ENCODE data around the gene SIAH3. TPM values are rescaled to one million over a fixed set of nuclear protein-coding genes. Genes with fewer than 3 reads are reported as not detected.

The SIAH3 gene
- polyA plus RNA-seq, 1 donor (not counting 4 experiments of a cell fraction or from before 2014, with no cell fraction given), result 0.12 TPM

DNA sequence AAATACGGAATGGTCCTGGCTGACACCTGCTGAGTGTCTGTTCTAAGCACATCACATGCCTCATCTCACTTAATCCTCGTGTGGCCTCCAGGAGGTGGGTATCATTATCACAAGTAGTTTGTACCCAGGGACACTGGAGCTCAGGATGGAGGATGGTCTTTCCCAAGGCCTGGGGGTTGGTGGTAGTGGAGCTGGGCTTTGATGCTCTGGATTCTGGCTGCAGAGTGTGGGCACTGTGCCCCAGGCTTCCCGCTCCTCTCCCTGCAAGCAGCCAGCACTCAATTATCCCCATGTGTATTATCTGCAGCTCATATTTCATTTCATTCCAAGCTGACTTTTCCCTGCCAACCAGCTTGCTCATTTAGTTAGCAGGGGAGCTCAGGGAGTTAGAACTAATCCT is 52.1 kb downstream of the SIAH3 start:
- no peak for TF ChIP-seq EZH2 (IDR thresholded peaks at IDR 0.05; ENCODE audit: low read length)
- TF ChIP-seq, protein P1, sequence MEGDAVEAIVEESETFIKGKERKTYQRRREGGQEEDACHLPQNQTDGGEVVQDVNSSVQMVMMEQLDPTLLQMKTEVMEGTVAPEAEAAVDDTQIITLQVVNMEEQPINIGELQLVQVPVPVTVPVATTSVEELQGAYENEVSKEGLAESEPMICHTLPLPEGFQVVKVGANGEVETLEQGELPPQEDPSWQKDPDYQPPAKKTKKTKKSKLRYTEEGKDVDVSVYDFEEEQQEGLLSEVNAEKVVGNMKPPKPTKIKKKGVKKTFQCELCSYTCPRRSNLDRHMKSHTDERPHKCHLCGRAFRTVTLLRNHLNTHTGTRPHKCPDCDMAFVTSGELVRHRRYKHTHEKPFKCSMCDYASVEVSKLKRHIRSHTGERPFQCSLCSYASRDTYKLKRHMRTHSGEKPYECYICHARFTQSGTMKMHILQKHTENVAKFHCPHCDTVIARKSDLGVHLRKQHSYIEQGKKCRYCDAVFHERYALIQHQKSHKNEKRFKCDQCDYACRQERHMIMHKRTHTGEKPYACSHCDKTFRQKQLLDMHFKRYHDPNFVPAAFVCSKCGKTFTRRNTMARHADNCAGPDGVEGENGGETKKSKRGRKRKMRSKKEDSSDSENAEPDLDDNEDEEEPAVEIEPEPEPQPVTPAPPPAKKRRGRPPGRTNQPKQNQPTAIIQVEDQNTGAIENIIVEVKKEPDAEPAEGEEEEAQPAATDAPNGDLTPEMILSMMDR (optimal IDR thresholded peaks at IDR 0.05 in 1 of 3, IDR thresholded peaks at IDR 0.05 in 1 of 3, conservative IDR thresholded peaks at IDR 0.05 in 1 of 3; ENCODE audit: extremely low read depth in 1 of 3, insufficient read depth in 2 of 3, low read length in 3 of 3), result no peak
- Histone ChIP-seq H4K20me1 (ENCODE audit: control insufficient read depth, extremely low read depth, insufficient read depth, low read length) (no peaks in the 10 kb centered on the region), H3K4me3 (ENCODE audit: control insufficient read depth in 2 of 3, extremely low read depth in 1 of 3, insufficient read depth in 2 of 3, low read depth in 1 of 3, low read length in 3 of 3) (no peak overlapping the region), H3K27me3 (ENCODE audit: control insufficient read depth, extremely low read depth, insufficient read depth, low read length) (no peaks in the 10 kb centered on the region), H3K36me3 (ENCODE audit: control insufficient read depth in 2 of 2, extremely low read depth in 1 of 2, insufficient read depth in 2 of 2, low read length in 2 of 2) (no peaks in the 10 kb centered on the region), H3K4me1 (ENCODE audit: control insufficient read depth, extremely low read depth, insufficient read depth, low read length) (no peaks in the 10 kb centered on the region), H3K4me2 (ENCODE audit: control insufficient read depth, extremely low read depth, insufficient read depth, low read depth, low read length) (no peak overlapping the region), H3K9me1 (ENCODE audit: control insufficient read depth, extremely low read depth, insufficient read depth, low read length) (no peaks in the 10 kb centered on the region), H2AFZ (ENCODE audit: control insufficient read depth, low read length) (no peak overlapping the region), H3K79me2 (ENCODE audit: control insufficient read depth, insufficient read depth, low read length) (no peaks in the 10 kb centered on the region), H3K9ac (ENCODE audit: control insufficient read depth, extremely low read depth, insufficient read depth, low read length) (no peak overlapping the region), H3K9me3 (ENCODE audit: control insufficient read depth, low read depth, low read length) (no peaks in the 10 kb centered on the region), H3K27ac (ENCODE audit: control insufficient read depth, insufficient read depth, low read length) (no peak overlapping the region)
- dilution Hi-C loops (cut with MboI; ENCODE audit: extremely low pct_ligation_motif_present, low sequenced_read_pairs), result no loop called here
- DNase-seq (ENCODE audit: low read depth, low spot score) (no peak), FAIRE-seq (no peak)

DNA sequence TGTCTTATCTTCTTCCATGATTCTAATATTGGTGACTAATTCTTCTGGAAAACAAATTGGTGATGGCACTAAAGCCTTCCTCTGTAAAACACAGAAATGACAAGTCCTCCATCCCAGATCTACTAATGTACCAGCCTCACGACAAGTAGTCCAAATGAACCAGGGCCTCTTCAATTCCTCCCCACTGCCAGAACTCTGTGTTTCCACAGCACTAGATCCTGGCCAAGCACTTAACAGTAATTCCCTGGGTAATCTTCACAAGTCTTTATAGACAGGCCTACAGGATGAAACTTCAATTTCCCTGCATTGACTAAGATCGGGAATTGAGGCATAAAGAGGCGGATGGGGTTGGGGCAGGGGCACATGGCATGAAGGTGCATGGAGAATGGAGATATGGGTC is 52.7 kb downstream of the SIAH3 start:
- Histone ChIP-seq H3K9me3 (ENCODE audit: control insufficient read depth, low read depth, low read length) (no peaks in the 10 kb centered on the region), H3K4me3 (ENCODE audit: control insufficient read depth in 2 of 3, extremely low read depth in 1 of 3, insufficient read depth in 2 of 3, low read depth in 1 of 3, low read length in 3 of 3) (no peak overlapping the region), H3K4me2 (ENCODE audit: control insufficient read depth, extremely low read depth, insufficient read depth, low read depth, low read length) (no peak overlapping the region), H3K27ac (ENCODE audit: control insufficient read depth, insufficient read depth, low read length) (no peak overlapping the region), H3K36me3 (ENCODE audit: control insufficient read depth in 2 of 2, extremely low read depth in 1 of 2, insufficient read depth in 2 of 2, low read length in 2 of 2) (no peaks in the 10 kb centered on the region), H3K4me1 (ENCODE audit: control insufficient read depth, extremely low read depth, insufficient read depth, low read length) (no peaks in the 10 kb centered on the region), H3K9me1 (ENCODE audit: control insufficient read depth, extremely low read depth, insufficient read depth, low read length) (no peaks in the 10 kb centered on the region), H3K79me2 (ENCODE audit: control insufficient read depth, insufficient read depth, low read length) (no peaks in the 10 kb centered on the region), H3K27me3 (ENCODE audit: control insufficient read depth, extremely low read depth, insufficient read depth, low read length) (no peaks in the 10 kb centered on the region), H3K9ac (ENCODE audit: control insufficient read depth, extremely low read depth, insufficient read depth, low read length) (no peak overlapping the region), H4K20me1 (ENCODE audit: control insufficient read depth, extremely low read depth, insufficient read depth, low read length) (no peaks in the 10 kb centered on the region), H2AFZ (ENCODE audit: control insufficient read depth, low read length) (no peak overlapping the region)
- no peak for FAIRE-seq
- dilution Hi-C loops (cut with MboI; ENCODE audit: extremely low pct_ligation_motif_present, low sequenced_read_pairs), result no loop called here
- TF ChIP-seq, protein P1 (optimal IDR thresholded peaks at IDR 0.05 in 1 of 3, IDR thresholded peaks at IDR 0.05 in 1 of 3, conservative IDR thresholded peaks at IDR 0.05 in 1 of 3; ENCODE audit: extremely low read depth in 1 of 3, insufficient read depth in 2 of 3, low read length in 3 of 3), result no peak
- no peak for TF ChIP-seq EZH2 (IDR thresholded peaks at IDR 0.05; ENCODE audit: low read length)
- DNase-seq (ENCODE audit: low read depth, low spot score), result no peak
